NCI-H748 (cell line): ENCODE data around the gene WWOX.
"Not testable (repeated sequence)": the region's sequence is repeated elsewhere in the genome, so short reads cannot be mapped to it uniquely, and the experiment has no call there.

Experiments
- DNase-seq: peaks from one replicate; lab custom pipeline; 2025; ENCODE audit not compliant: unreplicated experiment; lab: John Stamatoyannopoulos, UW

WWOX gene

DNA sequence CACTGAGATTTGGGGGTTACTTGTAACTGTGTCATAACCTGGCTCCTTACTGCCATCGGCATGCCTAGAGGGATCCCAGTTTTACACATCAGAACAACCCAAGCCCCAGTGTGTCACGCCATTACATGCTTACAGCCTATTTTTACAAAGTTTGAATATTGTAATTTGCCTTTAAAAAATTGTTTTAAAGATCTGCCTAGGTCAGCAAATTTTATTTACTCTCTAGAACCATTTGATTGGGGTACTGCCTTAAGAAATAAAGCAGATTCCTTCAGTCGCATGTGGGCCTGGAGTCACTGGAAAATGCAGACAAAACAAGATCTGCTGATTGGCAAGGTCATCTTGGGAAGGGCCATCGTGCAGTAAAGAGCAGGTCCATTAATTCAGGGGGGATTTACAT is 566.9 kb downstream of the WWOX start:
- DNase-seq = no peak

DNA sequence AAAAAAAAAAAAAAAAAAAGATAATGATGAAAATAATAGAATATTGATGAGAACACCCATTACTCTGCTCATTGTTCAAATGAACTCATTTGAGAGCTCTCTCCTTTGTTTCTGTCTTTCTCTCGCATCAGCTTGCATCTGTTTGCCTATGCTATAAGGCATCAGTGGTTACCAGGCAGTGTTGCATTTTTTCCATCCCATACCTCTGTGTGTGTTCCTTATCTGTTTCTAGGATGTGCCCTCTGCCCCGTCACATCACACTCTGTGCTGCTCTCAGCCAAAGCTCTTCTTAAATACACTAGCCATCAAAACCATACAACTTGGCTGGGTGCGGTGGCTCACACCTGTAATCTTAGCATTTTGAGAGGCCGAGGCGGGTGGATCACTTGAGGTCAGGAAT is 568.2 kb downstream of the WWOX start:
- no peak for DNase-seq

DNA sequence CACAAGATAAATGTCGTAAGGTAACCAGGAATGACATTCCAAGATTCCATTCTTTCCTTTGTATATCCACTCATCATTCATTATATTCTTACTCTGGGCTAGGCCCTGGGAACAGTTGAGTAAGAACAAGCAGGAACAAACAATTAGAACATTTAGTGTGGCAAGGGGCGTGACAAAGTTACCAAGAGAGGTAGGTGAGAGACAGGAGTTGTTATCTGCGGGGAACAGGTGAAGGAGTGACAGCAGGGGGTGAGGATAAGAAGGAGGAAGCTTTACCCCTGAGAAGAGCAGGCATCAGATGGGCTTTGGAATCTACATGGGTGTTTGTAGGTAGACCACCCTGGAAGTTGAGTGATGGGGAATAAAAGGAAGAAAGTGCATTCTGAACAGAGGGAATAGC is 568.9 kb downstream of the WWOX start:
- no peak for DNase-seq

DNA sequence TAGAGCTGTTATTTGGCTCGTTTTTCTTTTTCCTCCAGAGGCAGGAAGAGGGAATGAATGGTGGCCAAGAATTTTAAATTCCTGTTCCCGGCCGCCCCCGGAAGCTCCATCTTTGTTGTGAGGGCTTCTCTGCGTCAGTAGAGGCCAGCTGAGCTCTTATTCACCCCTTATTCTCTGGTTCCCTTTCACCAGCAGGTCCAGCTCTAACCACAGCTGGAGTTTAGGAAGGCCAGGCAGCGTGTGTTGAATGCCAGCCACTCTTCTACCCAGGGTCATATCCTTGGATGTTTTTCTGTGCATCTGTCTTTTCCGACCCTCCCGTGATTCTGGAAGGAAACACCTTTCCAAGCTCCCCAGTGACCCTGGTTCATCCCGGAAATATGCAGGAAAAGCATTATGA is 570.5 kb downstream of the WWOX start:
- DNase-seq = no peak

DNA sequence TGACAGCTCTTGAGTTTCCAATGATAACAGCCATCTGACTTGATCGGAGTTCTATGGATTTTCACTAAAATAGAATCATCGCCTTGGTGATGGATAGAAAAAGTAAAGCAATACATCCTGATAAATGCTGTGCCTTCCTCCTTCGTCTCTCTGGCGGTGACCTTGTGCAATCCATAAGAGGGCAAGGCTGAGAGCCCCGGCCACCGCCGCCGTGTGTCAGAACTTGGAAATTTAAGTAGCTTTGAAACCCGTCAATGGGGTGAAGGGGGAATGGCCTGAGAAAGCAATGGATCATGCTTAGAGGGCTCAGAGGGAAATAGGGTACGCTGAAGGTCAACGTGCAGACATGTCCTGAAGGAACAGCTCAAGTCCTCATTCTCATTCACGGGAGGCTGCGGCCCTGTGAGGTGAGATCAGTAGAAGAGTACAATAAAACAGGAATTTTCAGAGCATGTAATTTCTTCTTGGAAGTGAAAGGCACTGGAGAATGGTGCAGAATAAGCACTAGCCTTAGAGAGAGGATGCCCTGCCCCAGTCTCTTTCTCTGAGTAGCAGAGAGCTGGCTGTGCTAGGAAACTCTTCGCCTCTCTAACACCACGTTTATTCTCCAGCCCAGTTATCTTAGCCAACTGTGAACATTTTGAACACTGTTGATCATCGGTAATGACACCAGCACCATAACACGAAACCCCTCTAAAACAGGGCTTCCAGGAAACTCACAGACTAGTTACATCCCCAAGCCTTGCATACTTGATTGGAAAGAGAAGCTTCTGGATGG is 573.5 kb downstream of the WWOX start:
- DNase-seq = no peak

DNA sequence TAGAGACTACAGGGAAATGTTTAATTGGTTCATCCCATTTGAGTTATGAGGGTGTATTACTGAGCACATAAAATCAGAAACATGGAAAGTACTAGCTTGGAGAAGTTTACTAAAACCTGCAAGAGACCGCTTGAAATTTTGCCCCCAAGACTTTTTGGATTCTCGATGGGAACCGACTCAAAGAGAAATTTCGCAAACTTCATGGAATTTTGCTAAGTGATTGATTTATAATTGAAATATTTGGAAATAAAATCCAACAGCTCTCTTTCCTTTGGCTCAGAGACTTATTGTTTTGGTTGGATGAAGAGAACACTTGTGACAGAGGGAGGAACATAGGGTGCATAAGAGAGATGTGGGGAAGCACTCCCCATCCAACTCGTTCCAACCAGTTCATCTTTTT is 574.4 kb downstream of the WWOX start:
- no peak for DNase-seq

DNA sequence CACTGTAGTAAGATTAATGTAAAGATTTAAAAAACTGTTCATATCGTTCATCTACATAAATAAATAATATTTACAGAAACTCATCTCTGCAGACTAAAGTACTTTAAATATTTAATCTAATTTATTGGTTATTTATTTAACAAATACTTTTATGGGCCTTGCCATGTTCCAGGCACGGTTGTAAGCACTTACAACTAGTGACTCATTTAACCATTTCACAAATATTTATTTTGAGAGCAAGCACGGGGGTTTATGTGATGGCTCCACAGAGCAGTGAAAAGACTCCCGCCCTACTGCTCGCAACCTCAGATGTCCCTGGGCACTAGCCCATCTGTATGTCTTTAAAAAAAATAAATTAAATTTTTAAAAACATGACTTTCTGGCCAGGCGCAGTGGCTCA is 575.9 kb downstream of the WWOX start:
- DNase-seq = peak; percentile 34

DNA sequence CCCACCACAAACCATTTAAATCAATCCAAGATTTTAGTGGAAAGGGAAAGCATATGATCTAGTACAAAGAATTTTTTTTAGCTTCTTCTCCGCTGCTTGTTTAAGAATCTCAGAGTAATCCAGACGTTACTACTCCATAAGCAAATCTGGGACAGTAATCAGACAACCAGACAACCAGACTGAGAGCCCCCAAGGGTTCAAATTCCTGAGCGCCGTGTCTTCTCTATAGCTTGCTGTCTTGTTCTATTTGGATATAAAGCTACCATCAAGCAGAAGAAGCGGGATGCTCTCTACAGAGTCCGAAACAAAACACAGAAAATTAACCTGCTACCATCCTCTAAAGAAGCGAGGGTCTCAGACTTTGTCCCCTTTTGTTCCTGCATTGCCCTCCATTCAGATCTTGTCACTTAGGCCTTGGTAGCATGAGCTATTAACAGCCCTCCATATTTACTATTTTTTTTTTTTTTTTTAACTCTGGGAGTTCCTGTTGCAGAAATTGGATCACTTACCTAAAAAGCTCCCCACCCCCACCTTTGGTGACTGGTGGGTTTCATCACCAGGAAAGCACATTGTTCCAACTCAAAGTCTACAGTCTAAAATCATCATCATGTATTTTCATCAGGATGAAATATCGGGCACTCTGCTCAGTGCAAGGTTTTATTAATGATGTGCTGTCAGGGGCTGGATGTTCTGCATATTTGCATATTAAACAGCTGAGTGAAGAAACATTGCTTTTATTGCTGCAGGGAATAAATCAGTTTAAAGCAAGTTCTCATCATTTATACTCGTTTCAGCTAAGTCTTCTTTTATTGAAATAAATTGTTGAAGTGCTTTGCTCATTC is 576.7 kb downstream of the WWOX start:
- no peak for DNase-seq

DNA sequence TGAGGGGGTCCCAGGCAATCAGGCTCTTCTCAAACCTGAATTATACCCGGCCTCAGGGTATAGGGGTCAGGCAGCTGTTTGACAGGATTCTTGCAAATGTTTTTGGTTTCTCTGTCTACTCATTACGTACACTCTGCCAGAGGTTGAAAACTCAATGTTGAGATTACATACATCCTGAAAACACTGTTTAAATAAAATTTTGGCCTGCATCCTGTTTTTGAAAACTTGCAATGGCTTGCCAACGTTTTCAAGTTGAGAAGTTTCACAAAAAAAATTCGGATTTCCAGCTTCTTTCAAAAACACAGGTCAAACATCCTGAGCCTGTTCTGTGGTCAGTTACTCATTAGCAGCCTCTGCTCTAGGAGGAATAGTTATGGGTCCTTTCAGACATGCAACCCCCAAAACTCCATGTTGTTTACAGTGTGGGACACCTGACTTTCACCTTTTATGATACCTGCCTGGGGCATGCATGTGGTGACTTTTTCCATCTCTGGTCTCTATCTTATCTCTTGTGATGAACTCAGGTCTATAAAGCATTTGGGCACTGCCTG is 577.8 kb downstream of the WWOX start:
- DNase-seq = no peak

DNA sequence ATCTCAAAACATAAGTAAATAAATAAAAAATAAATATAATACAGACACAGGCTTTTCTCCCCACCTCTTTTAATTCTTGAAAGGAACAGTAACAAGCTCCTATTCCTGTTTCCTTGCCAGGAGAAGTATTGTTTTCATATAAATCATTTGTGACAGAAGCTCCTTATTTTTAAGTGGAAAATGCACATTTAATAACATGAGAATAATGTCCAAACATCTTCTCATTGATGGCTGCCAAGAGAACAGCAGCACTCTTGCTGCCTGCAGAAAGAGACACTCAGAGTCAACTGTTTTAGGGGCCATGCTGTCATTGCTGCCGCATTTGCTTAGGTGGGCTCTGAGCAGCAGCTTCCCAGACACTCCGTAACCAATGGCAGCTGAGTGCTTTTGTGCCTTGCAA is 580.1 kb downstream of the WWOX start:
- DNase-seq = no peak

DNA sequence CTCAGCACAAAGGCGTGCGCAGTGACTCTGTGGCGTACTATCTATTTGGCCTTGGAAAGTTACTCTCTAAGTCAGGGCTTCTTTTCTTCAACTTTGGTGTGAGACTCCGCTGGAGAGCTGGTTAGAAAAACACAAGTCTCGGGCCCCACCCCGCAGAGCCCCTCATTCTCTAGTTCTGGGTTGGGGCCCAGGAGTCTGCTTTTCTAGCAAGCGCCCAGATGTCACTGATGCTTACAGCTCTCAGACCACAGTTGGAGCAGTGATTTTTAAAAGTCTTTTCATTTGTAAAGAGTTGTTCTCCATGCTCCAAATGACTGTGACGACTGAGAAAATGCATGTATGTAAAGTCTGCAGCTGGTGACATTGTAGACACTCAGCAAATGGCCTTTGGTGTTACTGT is 582.3 kb downstream of the WWOX start:
- no peak for DNase-seq

DNA sequence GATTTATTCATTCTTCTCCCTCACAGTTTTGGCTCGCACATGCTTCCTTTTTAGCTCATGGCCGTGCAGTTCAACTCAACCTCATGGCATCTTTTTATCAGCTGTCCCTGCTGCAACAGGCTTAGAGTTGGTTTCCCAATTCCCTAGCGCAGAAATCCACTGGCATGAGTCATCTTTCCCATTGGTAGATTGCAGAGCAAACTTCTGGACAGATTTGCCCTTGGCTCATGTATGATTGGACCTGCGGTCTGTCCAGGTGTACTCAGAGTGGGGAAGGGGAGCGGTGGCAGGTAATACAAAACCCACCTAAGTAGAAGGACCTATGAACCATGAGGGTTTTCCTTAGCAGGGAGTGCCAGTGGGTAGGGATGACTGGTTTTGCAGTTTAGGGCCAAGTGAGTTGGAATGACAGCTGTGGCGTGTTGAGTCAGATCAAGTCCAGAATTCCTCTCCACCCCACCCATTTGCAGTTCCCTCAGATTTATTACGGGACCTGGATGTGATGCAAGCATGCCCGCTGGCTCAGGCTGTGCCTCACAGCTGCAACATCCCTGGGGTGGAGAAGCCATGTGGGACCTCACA is 584.7 kb downstream of the WWOX start:
- DNase-seq = no peak

DNA sequence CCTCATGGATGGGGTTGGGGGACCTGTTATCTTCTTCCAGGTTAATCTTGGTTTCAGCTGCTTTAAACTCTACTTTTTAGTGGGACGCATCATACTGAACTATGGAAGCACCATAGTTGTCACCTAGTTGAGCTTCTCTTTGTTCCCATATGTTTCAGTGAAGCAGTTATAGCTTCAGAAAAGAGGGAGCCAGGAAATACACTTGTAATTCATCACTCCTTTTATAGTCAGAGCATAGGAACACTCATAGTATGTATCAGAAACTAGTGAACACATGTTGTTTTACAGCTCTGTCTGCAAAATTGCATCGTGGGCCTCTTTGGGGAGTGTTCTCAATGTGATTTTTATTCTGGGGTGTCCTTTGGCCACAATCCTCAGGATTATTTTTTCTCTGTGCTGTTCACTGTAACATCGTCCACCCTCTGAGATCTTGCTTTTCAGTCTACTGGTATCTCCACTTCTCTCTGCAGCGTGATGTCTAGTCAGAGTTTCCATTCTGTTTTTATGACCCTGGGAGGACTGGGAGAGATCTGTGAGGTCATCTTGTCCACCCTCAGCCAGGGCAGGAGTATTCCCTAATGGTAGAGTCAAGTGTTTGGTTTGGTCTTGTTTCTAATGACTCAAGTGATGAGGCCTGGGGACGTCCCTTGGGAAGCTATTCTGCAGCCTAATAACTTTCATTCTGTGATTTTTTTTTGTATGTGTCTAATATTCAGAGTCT is 585.4 kb downstream of the WWOX start:
- no peak for DNase-seq

DNA sequence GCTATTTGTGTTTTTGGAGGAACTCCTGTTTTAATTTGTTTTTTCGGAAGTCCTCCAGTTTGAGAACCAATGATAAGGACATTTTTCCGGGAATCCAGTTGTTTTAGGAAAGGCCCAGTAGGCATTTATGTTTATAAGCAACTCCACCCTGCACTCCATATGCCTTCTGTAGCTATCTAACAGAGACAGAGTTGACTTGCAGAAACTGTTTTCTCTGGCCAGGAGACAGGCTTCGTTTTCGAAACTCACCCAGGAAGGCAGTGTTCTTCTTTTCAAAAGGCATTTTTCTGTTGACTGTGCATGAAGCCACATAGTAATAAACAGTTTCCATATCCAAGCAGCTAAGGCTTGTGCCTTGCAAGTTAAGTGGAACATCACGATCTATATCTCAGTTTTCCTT is 587.1 kb downstream of the WWOX start:
- DNase-seq = no peak

DNA sequence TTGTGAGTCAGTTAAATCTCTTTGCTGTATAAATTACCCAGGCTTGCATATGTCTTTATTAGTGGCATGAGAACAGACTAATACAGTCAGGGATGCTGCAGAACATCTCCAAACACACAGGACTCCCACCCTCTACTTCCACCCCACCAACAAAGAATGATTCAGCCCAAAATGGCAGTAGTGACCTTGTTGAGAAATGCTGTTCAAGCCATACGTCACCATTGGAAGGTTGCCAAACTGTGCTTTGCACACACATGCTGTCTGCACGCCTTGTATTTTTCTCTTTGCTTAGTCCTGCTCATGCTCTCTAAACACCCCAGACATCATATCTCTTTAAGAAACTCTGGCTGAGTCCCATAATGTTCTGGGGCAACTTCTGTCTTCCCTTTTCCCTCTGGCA is 589.6 kb downstream of the WWOX start:
- DNase-seq = peak; percentile 44

DNA sequence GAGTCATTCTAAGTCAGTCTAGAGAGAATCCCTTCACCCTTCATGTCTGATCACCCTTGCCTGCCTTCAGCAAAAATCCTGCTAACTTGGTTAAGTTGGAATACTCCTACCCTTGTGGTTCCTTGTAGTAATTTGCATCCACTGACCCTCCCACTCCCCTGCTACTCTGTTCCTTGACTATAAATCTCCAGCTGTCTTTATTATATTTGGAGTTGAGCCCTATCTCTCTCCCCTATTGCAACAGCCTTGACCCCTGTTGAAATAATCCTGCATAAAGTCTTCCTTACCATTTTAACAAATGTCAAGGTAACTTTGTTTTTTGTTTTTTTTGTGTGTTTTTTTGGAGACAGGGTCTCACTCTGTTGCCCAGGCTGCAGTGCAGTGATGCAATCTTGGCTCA is 590.1 kb downstream of the WWOX start:
- DNase-seq = no peak

DNA sequence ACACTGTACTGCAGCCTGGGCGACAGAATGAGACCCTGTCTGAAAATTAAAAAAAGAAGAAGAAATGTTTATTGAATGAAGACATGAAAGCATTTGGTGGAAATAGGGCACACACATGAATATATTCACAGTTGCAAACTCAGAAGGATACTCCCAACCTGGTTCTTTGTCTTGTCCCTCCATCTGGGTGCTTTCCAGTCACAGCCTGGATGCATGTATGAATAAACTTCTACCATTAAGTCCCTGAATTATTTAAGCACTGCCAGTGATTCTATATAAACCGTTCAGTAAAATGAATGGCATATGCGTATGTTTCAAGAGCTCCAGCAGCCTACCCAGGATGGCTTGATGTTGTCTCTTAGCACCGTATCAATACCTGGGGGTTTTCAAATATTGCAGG is 591.1 kb downstream of the WWOX start:
- DNase-seq = no peak

DNA sequence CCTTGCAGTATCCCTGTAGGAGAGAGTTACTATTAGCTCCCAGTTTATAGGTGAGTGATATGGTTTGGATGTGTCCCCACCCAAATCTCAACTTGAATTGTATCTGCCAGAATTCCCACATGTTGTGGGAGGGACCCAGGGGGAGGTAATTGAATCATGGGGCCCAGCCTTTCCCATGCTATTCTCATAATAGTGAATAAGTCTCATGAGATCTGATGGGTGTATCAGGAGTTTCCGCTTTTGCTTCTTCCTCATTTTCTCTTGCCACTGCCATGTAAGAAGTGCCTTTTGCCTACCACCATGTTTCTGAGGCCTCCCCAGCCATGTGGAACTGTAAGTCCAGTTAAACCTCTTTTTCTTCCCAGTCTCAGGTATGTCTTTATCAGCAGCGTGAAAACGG is 592.3 kb downstream of the WWOX start:
- DNase-seq = not testable (repeated sequence)

DNA sequence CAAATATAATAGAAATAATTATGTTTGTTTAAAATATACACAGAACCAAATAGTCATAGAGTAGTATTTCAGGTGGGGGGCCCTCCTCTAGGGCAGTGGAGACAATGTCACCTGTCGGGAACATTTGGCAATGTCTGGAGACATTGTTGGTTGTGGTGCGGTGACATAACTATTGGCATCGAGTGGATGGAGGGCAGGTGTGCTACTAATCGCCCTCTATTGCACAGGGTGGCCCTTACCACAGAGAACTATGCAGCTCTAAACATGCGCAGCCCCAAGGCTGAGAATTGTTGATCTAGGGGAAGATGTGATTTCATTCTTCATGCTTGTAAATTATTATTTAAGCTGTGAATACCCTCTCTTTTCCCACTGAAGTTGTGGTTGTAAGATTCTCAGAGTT is 594.0 kb downstream of the WWOX start:
- no peak for DNase-seq

DNA sequence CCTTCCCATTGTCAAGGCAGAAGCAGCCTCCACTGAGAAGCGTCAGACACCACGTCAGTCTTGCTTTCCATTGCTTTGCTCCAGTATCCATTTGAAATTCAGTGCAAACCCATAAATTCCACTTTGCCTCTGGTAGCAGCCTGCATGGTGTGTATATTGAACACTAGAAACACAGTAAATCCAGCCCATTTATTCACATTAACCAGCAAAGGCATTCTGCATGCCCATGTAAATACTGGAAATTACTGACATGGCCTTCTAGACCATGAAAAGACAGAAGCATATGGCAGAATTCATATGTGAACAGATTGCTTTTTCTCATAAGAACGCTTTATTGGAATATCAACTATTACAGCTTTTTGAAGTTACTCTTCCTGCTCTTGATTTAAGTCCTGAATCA is 595.0 kb downstream of the WWOX start:
- no peak for DNase-seq

DNA sequence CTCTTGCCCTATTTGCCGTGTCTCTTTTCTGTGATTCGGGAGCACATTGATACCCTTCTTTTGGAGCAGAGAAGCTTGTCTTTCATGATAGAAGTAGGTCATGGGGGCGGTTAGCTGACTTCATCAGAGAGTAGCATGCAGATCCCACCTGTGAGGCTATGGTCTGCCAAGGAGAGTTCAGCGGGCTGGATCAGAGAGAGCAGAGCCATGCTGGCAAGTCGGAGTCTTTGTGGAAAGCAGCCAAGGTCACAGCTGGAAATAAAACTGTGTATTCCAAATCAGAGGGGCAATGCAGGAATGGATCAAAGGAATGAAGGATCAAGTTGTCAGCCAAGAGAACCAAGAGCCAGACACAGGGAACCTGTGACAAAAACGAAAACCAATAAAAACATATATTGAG is 595.9 kb downstream of the WWOX start:
- no peak for DNase-seq
